ENCODE measurements around the gene MARK2.
A peak's percentile ranks its signal among the peaks of the same experiment; 100 is the strongest.

Gene MARK2

GRCh38 chr11:63838150-63838677 is 696 bp upstream of the MARK2 start:
- no peak for TF ChIP-seq FOXP2 (optimal IDR thresholded peaks at IDR 0.05; ENCODE audit: borderline replicate concordance, extremely low read depth, extremely low read length, insufficient read depth)
- TF ChIP-seq TAF1 (IDR thresholded peaks at IDR 0.05; ENCODE audit: borderline replicate concordance, insufficient read depth, low read length), result no peak
- TF ChIP-seq SIN3A (IDR thresholded peaks at IDR 0.05; ENCODE audit: borderline replicate concordance, insufficient read depth, low read length), result no peak
- TF ChIP-seq POLR2AphosphoS5 (IDR thresholded peaks at IDR 0.05; ENCODE audit: low read depth, low read length), result no peak
- TF ChIP-seq REST (IDR thresholded peaks at IDR 0.05; ENCODE audit: insufficient read depth in 1 of 2, low read depth in 2 of 2, low read length in 2 of 2), result no peak

- TF ChIP-seq POLR2AphosphoS5 (IDR thresholded peaks at IDR 0.05; ENCODE audit: low read depth, low read length) (no peak), SIN3A (IDR thresholded peaks at IDR 0.05; ENCODE audit: borderline replicate concordance, insufficient read depth, low read length) (peak; percentile 41; the same call in 1 of the 2 replicates), REST (IDR thresholded peaks at IDR 0.05; ENCODE audit: insufficient read depth in 1 of 2, low read depth in 2 of 2, low read length in 2 of 2) (no peak)
Measured at GRCh38 chr11:63839508-63840355, 822 bp downstream of the MARK2 start.

GRCh38 chr11:63840356-63841060 is 1.6 kb downstream of the MARK2 start:
- no peak for TF ChIP-seq SIN3A (IDR thresholded peaks at IDR 0.05; ENCODE audit: borderline replicate concordance, insufficient read depth, low read length)
- TF ChIP-seq FOXP2 (optimal IDR thresholded peaks at IDR 0.05; ENCODE audit: borderline replicate concordance, extremely low read depth, extremely low read length, insufficient read depth), result no peak
- no peak for TF ChIP-seq REST (IDR thresholded peaks at IDR 0.05; ENCODE audit: insufficient read depth in 1 of 2, low read depth in 2 of 2, low read length in 2 of 2)
- TF ChIP-seq TAF1 (IDR thresholded peaks at IDR 0.05; ENCODE audit: borderline replicate concordance, insufficient read depth, low read length), result no peak
- TF ChIP-seq POLR2AphosphoS5 (IDR thresholded peaks at IDR 0.05; ENCODE audit: low read depth, low read length), result no peak

- TF ChIP-seq POLR2AphosphoS5 (IDR thresholded peaks at IDR 0.05; ENCODE audit: low read depth, low read length) (no peak), REST (IDR thresholded peaks at IDR 0.05; ENCODE audit: insufficient read depth in 1 of 2, low read depth in 2 of 2, low read length in 2 of 2) (no peak), FOXP2 (optimal IDR thresholded peaks at IDR 0.05; ENCODE audit: borderline replicate concordance, extremely low read depth, extremely low read length, insufficient read depth) (no peak), TAF1 (IDR thresholded peaks at IDR 0.05; ENCODE audit: borderline replicate concordance, insufficient read depth, low read length) (no peak), SIN3A (IDR thresholded peaks at IDR 0.05; ENCODE audit: borderline replicate concordance, insufficient read depth, low read length) (no peak)
Measured at GRCh38 chr11:63841554-63841953, 2.6 kb downstream of the MARK2 start.
